ENCODE results near the gene PRKACA.
A peak's percentile ranks its signal among the peaks of the same experiment; 100 is the strongest.

Gene PRKACA

GRCh38 chr19:14091813-14092462 is 25.6 kb downstream of the PRKACA start:
- no peak for DNase-seq

DNA sequence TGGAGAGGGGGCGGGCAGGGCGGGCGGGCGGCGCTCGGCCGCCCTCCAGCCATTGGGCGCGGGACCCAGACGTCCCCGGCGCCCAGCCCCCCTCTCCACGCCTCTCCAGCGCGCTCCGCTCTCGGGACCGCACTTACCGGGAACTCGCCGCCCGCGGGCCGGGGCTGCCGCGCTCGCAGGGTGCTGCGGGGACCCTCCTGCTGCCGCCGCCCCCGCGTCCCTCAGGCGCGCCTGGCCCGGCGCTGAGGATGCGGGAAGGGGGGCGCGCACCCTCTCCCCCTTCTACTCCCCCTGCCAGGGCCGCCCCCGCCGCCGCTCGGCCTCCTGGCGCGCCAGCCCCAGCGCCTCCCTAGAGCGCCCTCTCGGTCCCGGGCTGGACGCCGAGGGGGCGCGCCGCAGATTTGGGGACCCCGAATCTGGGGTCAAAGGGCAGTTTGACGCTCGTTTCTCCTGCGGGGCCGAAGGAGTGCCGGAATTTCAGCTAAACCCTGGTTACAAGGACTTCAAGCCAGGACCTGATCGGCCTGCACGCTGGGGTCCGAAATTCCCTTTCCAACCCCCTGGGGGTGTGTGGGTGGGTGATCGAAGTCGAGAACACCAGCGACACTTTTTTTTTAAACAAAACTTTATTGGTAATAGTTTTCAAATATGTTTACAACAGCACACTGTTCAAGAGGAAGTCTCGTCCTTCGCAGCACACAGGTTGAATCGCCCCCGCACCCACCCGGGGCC is 26.3 kb downstream of the PRKACA start:
- DNase-seq, result peak; percentile 77

GRCh38 chr19:14090509-14091080 is 27.0 kb downstream of the PRKACA start, which contains the start of gene SAMD1:
Gene SAMD1, minus strand, starts transcription at chr19:14090751.
- no peak for DNase-seq

GRCh38 chr19:14089662-14090508 is 27.7 kb downstream of the PRKACA start:
- DNase-seq, result peak; percentile 66

- DNase-seq, result no peak
These were observed 28.2 kb downstream of the PRKACA start for GRCh38 chr19:14089412-14089661.

GRCh38 chr19:14088634-14089411 is 28.7 kb downstream of the PRKACA start:
- no peak for DNase-seq

- no peak for DNase-seq
These were observed 31.5 kb downstream of the PRKACA start for GRCh38 chr19:14086098-14086497.

- DNase-seq, result no peak
These were observed 32.1 kb downstream of the PRKACA start, which contains the start of gene C19orf67 for GRCh38 chr19:14085309-14085995. Gene C19orf67, minus strand, starts transcription at chr19:14085783. Its CDS starts 156 bp downstream, at chr19:14085627.

DNA sequence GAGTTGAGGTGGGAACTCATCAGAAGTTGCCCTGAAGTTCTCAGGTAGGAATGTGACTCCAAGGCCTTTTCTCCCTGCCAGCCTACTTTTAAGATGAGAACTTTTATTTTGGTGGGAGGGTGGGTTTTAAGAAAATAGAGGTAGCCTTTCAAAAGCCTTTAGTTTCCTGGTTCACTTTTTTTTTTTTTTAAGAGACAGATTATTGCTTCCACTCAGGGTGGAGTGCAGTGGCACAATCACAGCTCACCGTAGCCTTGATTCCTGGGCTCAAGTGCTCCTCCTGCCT is 34.9 kb downstream of the PRKACA start:
- no peak for DNase-seq

DNA sequence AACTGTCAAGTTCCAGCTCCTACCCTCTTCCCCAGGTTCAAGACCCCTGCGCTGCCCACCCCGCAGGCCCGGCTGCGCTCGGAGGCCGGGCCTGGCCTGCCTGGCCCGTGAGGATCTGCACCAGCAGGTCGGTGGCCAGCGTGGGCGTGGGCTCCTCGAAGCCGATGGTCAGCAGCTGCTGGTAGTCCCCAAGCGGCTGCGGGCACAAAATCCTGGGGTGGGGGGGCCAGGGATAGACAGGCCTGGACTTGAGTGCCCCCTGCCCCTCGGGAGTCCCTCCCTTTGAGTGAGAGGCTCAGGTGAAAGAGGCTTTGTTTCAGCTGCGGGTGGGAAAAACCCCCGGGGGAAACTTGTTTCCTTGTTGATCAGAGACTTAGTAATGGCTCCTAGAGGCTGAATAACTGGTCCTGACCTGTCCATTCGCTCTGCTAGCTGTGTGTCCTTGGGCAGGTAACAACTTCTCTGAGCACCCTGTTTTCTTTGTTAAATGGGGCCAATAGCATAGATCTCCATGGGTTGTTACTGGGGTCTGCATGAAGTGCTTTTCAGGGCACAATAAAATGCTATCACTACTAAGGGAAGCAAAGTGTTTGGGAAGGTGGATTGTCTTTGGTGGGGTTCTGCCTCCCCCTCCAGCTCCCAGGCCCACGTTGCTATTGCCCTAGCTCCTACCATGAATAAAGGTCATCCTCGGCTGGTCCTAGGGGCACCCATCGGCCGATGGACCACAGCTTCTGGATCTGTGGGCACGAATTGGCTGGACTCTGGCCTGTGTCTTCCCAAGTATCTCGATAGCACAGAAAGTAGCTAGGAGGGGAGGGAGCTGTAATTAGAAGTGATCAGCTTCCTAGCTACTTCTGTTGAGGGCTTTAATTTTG is 35.5 kb downstream of the PRKACA start:
- DNase-seq, result peak; percentile 53

- peak; percentile 100 for DNase-seq
These were observed 36.4 kb downstream of the PRKACA start for GRCh38 chr19:14080887-14081796.

- DNase-seq, result peak; percentile 93
These were observed 39.2 kb downstream of the PRKACA start for GRCh38 chr19:14078411-14078810.

- DNase-seq, result no peak
These were observed 43.4 kb downstream of the PRKACA start for GRCh38 chr19:14073925-14074838.

- DNase-seq, result peak; percentile 80
These were observed 44.2 kb downstream of the PRKACA start for GRCh38 chr19:14073261-14073924.

- DNase-seq, result no peak
These were observed 44.9 kb downstream of the PRKACA start, which contains the start of gene MISP3 for GRCh38 chr19:14072535-14073260. Gene MISP3, plus strand, starts transcription at chr19:14072786. Its CDS starts 524 bp downstream, at chr19:14073310.

- no peak for DNase-seq
These were observed 47.1 kb downstream of the PRKACA start for GRCh38 chr19:14070268-14071050.

DNA sequence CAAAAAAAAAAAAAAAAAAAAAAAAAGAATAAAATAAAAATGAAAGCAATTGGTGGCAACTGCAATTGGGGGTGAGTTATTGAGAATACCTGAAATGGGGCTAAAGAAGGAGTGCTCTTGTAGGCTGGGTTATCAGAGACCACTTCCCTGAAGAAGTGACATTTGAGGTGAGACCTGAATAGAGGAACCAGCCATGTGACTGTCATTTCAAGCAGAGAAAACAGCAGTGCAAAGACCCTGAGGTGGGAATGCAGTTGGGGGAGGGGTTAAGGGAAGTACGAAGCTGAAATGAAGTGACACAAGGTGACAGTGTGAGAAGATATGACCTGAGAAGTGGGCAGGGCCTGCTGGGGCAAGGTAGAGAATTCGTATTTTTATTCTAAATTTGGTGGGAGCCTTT is 51.4 kb downstream of the PRKACA start:
- no peak for DNase-seq

All from inflammatory macrophage treated with lipopolysaccharide for 4 hours (primary cell).